GM18499 (cell line): Measurements from ENCODE around the gene FOXE1.

Experiments
- ATAC-seq: cut with Tn5 transposase; IDR thresholded peaks from one replicate; pipeline ENCODE4 v1.9.1; 2021; ENCODE audit warnings: moderate number of reproducible peaks; ENCODE audit not compliant: insufficient read depth, unreplicated experiment

The FOXE1 gene

GRCh38 chr9:97860451-97861147 lies 7.6 kb downstream of the FOXE1 start:
- no peak for ATAC-seq

GRCh38 chr9:97861148-97861475 lies 8.1 kb downstream of the FOXE1 start:
- ATAC-seq: no peak

GRCh38 chr9:97863314-97863713 lies 10.3 kb downstream of the FOXE1 start:
- ATAC-seq: no peak

- no peak for ATAC-seq
Observed at GRCh38 chr9:97864396-97864795, 11.4 kb downstream of the FOXE1 start.

GRCh38 chr9:97866300-97866699 lies 13.3 kb downstream of the FOXE1 start:
- ATAC-seq: no peak

GRCh38 chr9:97866848-97867247 lies 13.8 kb downstream of the FOXE1 start:
- ATAC-seq: no peak

GRCh38 chr9:97868859-97869258 lies 15.8 kb downstream of the FOXE1 start:
- ATAC-seq: no peak

- no peak for ATAC-seq
Observed at GRCh38 chr9:97873425-97873824, 20.4 kb downstream of the FOXE1 start.

GRCh38 chr9:97873882-97874281 lies 20.9 kb downstream of the FOXE1 start:
- ATAC-seq: no peak

GRCh38 chr9:97874624-97875023 lies 21.6 kb downstream of the FOXE1 start:
- ATAC-seq: no peak

- ATAC-seq: no peak
Observed at GRCh38 chr9:97875111-97875510, 22.1 kb downstream of the FOXE1 start.

GRCh38 chr9:97876061-97876460 lies 23.0 kb downstream of the FOXE1 start:
- no peak for ATAC-seq

GRCh38 chr9:97880336-97880735 lies 27.3 kb downstream of the FOXE1 start:
- no peak for ATAC-seq

- ATAC-seq: no peak
Observed at GRCh38 chr9:97889941-97890887, 37.2 kb downstream of the FOXE1 start.

GRCh38 chr9:97891736-97892135 lies 38.7 kb downstream of the FOXE1 start:
- no peak for ATAC-seq

GRCh38 chr9:97892421-97892820 lies 39.4 kb downstream of the FOXE1 start:
- no peak for ATAC-seq

- no peak for ATAC-seq
Observed at GRCh38 chr9:97895211-97895610, 42.2 kb downstream of the FOXE1 start.

GRCh38 chr9:97895695-97896332 lies 42.8 kb downstream of the FOXE1 start:
- no peak for ATAC-seq

GRCh38 chr9:97900103-97900737 lies 47.2 kb downstream of the FOXE1 start:
- no peak for ATAC-seq

GRCh38 chr9:97900738-97901565 lies 47.9 kb downstream of the FOXE1 start:
- ATAC-seq: no peak
